ENCODE measurements around the gene GLRX5. TPM values are rescaled to one million over a fixed set of nuclear protein-coding genes. Genes with fewer than 3 reads are reported as not detected.
A peak's percentile ranks its signal among the peaks of the same experiment; 100 is the strongest.

Gene GLRX5
- total RNA-seq, 1 experiment from 2014 or later, result 62.2 TPM

DNA sequence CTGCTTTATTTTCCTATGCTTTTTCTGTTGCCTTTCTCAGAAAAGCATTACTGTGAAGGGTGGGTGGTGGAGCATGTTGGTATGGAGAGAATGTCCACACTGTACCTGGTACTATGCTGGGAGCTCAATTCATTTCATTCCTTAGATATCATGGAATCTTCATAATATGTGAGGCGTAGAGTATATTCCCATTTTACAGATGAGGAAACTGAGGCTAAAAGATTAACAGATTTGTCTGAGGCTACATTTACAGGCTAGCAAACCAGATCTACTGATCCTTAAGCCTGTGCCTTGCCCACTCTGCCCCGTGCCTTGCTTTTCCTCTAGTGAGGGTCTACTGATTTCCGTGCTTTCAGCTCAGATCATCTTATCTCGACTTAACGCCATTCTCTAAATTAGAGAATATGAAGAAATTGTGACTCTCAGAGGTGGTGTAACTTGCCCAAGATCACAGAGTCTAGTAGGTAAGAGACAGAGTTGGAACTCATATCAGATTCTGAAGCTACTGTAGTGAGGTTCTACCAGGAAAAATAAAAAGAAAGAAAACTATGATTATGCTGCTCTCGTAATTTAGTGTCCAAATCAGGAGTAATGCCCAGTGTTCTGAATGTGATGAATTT lies 5.5 kb downstream of the GLRX5 start:
- Histone ChIP-seq H4K91ac (ENCODE audit: insufficient read length, low read depth, low read length) (no peak overlapping the region), H2BK5ac (ENCODE audit: insufficient read length, low read length) (no peak overlapping the region), H2BK120ac (ENCODE audit: low read depth, low read length, poor library complexity, severe bottlenecking) (no peak overlapping the region), H3T11ph (ENCODE audit: low read length) (no peak overlapping the region), H3K9me3 (ENCODE audit: control insufficient read depth, low read depth, low read length) (no peaks in the 10 kb centered on the region), H3K23me2 (ENCODE audit: insufficient read length, low read depth, low read length, poor library complexity, severe bottlenecking) (peaks cover 8% of the 10 kb centered on the region), H3K18ac (ENCODE audit: insufficient read length, low read depth, low read length) (no peak overlapping the region), H2BK20ac (ENCODE audit: low read depth, low read length, poor library complexity, severe bottlenecking) (no peak overlapping the region), H2AK5ac (ENCODE audit: insufficient read length, low read length) (no peak overlapping the region), H3K14ac (ENCODE audit: insufficient read depth, low read length) (no peak overlapping the region), H3K23ac (ENCODE audit: insufficient read length, low read depth, low read length) (no peak overlapping the region), H4K20me1 (ENCODE audit: control insufficient read depth, insufficient read depth, insufficient read length) (peaks cover 2% of the 10 kb centered on the region), H3K79me1 (ENCODE audit: insufficient read depth, low read depth, low read length, poor library complexity, severe bottlenecking) (peaks cover 8% of the 10 kb centered on the region), H2BK12ac (ENCODE audit: insufficient read length, low read depth, low read length) (no peak overlapping the region), H3K79me2 (ENCODE audit: insufficient read depth, low read length) (peaks cover 40% of the 10 kb centered on the region), H3K27me3 (ENCODE audit: insufficient read depth, low read length) (no peaks in the 10 kb centered on the region), H4K5ac (ENCODE audit: insufficient read length, low read depth, low read length) (no peak overlapping the region), H2BK15ac (ENCODE audit: low read depth, low read length) (no peak overlapping the region), H3K4me1 (ENCODE audit: insufficient read depth, low read length) (0 out of 2 replicates have a peak, but pooled peaks cover 2% of the 10 kb centered on the region), H3K56ac (ENCODE audit: insufficient read length, low read depth, low read length) (no peak overlapping the region), H3K27ac (ENCODE audit: insufficient read length, low read depth, low read length) (no peak overlapping the region), H4K8ac (replicated peaks; ENCODE audit: insufficient read length, low read depth, low read length) (no peak overlapping the region), H3K9ac (ENCODE audit: extremely low read depth, insufficient read length, low read length) (no peak overlapping the region), H3K4ac (ENCODE audit: low read depth, low read length) (no peak overlapping the region), H2AFZ (ENCODE audit: low read length) (no peak overlapping the region), H3K4me2 (ENCODE audit: insufficient read depth, insufficient read length, low read length) (no peak overlapping the region)
- Mint-ChIP-seq H3K4me1 (peaks cover 23 to 29% of the 10 kb centered on the region in 2 experiments), H3K9me3 (no peaks in the 10 kb centered on the region; a peak in 1 of 5 replicates), H3K27ac (peak overlapping the region in 1 of 3 experiments; percentile 34; a peak in 1 of 7 replicates), H3K36me3 (ENCODE audit: insufficient read depth in 1 of 3, low read depth in 3 of 3) (peaks cover 8 to 12% (median 11%) of the 10 kb centered on the region in 3 experiments; a peak in 6 of 7 replicates), H3K4me3 (no peak overlapping the region), H3K27me3 (ENCODE audit: low read depth) (peaks cover 5% of the 10 kb centered on the region)
- DNase-seq, result no peak
- TF ChIP-seq, protein P1, sequence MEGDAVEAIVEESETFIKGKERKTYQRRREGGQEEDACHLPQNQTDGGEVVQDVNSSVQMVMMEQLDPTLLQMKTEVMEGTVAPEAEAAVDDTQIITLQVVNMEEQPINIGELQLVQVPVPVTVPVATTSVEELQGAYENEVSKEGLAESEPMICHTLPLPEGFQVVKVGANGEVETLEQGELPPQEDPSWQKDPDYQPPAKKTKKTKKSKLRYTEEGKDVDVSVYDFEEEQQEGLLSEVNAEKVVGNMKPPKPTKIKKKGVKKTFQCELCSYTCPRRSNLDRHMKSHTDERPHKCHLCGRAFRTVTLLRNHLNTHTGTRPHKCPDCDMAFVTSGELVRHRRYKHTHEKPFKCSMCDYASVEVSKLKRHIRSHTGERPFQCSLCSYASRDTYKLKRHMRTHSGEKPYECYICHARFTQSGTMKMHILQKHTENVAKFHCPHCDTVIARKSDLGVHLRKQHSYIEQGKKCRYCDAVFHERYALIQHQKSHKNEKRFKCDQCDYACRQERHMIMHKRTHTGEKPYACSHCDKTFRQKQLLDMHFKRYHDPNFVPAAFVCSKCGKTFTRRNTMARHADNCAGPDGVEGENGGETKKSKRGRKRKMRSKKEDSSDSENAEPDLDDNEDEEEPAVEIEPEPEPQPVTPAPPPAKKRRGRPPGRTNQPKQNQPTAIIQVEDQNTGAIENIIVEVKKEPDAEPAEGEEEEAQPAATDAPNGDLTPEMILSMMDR (conservative IDR thresholded peaks at IDR 0.05), result no peak
- WGBS (ENCODE audit: extremely low coverage, insufficient read length, low lambda C conversion rate), result no CpG with 5 or more reads among the region's 6 CpGs
